Effector memory CD4-positive, alpha-beta T cell (primary cell): ENCODE data around the gene CLCN6.

Source experiments
- DNase-seq, 3 donors: peaks; one replicate each; pipeline ENCODE4 v3.0.0-alpha.2; 2020
- H3K27ac ChIP-seq: 2 replicates; pipeline ENCODE4 v1.7.0; 2013; ENCODE audit warnings: mild to moderate bottlenecking, low read length, moderate library complexity; ENCODE audit not compliant: insufficient read depth, poor library complexity, severe bottlenecking
- H3K27me3 ChIP-seq: replicated peaks from 2 replicates; pipeline ENCODE4 v1.7.0; 2013; ENCODE audit warnings: mild to moderate bottlenecking, low read length; ENCODE audit not compliant: insufficient read depth, control insufficient read depth, poor library complexity, severe bottlenecking
- H3K36me3 ChIP-seq: 2 replicates; pipeline ENCODE4 v1.7.0; 2013; ENCODE audit warnings: mild to moderate bottlenecking, low read length, moderate library complexity; ENCODE audit not compliant: control insufficient read depth, insufficient read depth
- H3K4me1 ChIP-seq: 2 replicates; pipeline ENCODE4 v1.7.0; 2013; ENCODE audit warnings: low read length, mild to moderate bottlenecking; ENCODE audit not compliant: control insufficient read depth, insufficient read depth, poor library complexity, severe bottlenecking
- H3K4me3 ChIP-seq: 2 replicates; pipeline ENCODE4 v1.7.0; 2013; ENCODE audit warnings: low read length, low read depth, mild to moderate bottlenecking; ENCODE audit not compliant: insufficient read depth, poor library complexity, severe bottlenecking
- H3K9me3 ChIP-seq: 2 replicates; pipeline ENCODE4 v1.7.0; 2013; ENCODE audit warnings: mild to moderate bottlenecking, low read length, moderate library complexity; ENCODE audit not compliant: control insufficient read depth

Gene CLCN6

DNA sequence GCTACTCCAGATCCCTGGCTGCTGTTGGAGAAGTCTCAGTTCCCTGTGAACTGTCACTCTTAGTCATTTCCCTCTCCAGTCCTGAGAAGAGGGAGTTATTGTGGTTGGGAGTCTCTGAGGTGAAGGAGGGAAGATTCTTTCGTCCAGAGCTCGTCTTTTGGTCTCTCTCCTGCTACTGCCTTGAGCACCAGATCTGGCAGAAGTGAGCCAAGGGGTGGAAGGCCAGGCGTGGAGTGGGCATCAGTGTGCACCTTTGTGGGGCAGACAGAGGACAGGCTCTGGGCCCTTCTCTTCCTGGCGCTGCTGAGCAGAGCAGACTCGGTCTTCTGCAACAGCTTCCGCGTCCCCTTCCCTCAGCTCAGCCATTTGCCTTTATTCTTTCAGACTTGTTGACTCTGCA lies 19.1 kb downstream of the CLCN6 start:
- Histone ChIP-seq H3K4me3 (no peak overlapping the region), H3K27ac (no peak overlapping the region), H3K9me3 (no peaks in the 10 kb centered on the region), H3K4me1 (no peaks in the 10 kb centered on the region), H3K27me3 (no peaks in the 10 kb centered on the region), H3K36me3 (peaks cover 42% of the 10 kb centered on the region)
- DNase-seq = no peak

DNA sequence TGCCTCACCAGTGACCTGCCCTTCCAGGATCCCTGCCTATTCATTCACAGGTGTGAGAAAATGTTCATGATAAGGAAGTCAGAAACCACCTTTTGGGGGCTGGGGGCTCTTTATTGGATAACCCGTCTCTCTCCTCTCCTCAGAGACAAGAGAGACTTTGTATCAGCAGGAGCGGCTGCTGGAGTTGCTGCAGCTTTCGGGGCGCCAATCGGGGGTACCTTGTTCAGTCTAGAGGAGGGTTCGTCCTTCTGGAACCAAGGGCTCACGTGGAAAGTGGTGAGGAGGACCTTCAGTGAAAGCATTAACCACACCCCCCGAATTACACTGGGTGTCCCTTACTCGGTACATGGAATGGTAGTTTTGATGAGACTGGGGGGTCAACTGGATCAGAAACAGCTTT lies 21.0 kb downstream of the CLCN6 start:
- no peaks in the 10 kb centered on the region for H3K9me3 ChIP-seq
- H3K27ac ChIP-seq = no peak overlapping the region
- no peak for DNase-seq
- no peaks in the 10 kb centered on the region for H3K27me3 ChIP-seq
- H3K4me3 ChIP-seq = no peak overlapping the region
- peaks cover 42% of the 10 kb centered on the region for H3K36me3 ChIP-seq
- H3K4me1 ChIP-seq = no peaks in the 10 kb centered on the region

DNA sequence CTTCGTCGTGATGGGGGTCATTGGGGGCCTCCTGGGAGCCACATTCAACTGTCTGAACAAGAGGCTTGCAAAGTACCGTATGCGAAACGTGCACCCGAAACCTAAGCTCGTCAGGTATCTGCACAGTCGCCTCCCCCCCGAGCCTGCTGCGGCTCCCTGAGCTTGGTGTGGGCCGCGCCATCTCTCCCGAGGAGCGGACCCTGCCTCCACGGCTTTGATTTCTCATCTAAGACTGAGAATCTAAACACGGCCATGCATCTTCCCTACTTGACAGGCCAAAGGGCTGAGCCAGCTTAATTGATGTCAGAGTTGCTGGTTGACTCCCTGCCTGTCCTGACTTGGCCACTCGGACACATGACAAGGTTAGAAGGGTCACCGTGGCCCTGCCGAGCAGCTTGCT lies 22.5 kb downstream of the CLCN6 start:
- Histone ChIP-seq H3K4me1 (no peaks in the 10 kb centered on the region), H3K27me3 (no peaks in the 10 kb centered on the region), H3K36me3 (peaks cover 46% of the 10 kb centered on the region), H3K27ac (no peak overlapping the region), H3K4me3 (no peak overlapping the region), H3K9me3 (no peaks in the 10 kb centered on the region)
- DNase-seq = no peak

DNA sequence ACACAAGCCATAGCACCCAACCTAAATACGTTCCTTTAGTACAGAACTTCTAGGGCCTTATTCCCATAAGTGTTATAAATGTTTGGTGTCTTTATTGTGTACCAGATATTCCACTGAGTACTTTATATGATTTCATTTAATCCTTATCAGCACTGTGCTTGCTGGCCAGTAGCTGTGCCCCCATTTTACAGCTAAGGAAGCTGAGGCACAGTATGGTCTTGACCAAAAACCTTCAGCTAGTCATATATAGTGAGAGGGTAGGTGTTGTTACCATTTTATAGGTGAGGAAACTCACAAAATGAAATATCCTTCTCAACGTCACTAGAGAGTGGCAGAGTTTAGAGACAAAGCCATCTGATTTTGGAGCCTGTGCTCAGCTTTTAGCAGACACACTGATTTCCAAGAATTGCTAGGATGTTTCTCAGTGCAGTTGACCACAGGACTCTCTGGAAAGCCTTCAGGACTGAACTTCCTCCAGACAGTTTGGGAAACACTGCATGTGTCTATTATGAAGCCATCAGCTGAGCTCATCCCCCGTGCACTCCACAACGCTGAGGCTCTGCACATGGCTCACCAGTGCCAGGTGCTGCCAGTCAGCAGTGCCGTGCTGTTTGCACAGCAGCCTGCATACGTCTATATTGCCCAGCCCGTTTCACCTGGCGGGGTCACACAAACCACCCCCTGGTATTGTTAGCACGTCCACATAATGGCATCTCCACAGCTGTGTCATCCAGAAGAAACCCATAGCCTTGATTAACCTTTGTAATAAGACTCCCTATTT lies 26.1 kb downstream of the CLCN6 start:
- Histone ChIP-seq H3K36me3 (peaks cover 43% of the 10 kb centered on the region), H3K4me3 (no peak overlapping the region), H3K4me1 (no peaks in the 10 kb centered on the region), H3K9me3 (no peaks in the 10 kb centered on the region), H3K27ac (no peak overlapping the region), H3K27me3 (no peaks in the 10 kb centered on the region)
- no peak for DNase-seq

DNA sequence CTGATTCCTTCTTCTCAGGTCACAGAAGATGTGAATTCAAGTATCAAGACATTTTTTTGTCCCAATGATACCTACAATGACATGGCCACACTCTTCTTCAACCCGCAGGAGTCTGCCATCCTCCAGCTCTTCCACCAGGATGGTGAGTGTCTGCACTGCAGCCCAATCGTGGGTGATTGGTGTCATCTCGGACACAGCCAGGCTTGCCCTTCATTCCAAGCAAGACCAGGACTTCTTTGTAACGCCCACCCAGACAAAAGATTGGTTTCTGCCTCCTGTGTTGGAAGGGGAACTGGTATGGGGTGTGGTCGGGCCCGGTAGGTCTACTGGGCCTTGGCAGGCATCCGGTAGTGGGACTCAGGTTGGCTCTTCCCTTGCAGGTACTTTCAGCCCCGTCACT lies 27.5 kb downstream of the CLCN6 start:
- Histone ChIP-seq H3K27ac (no peak overlapping the region), H3K36me3 (peaks cover 50% of the 10 kb centered on the region), H3K27me3 (no peaks in the 10 kb centered on the region), H3K4me1 (no peaks in the 10 kb centered on the region), H3K4me3 (no peak overlapping the region), H3K9me3 (no peaks in the 10 kb centered on the region)
- DNase-seq = no peak

DNA sequence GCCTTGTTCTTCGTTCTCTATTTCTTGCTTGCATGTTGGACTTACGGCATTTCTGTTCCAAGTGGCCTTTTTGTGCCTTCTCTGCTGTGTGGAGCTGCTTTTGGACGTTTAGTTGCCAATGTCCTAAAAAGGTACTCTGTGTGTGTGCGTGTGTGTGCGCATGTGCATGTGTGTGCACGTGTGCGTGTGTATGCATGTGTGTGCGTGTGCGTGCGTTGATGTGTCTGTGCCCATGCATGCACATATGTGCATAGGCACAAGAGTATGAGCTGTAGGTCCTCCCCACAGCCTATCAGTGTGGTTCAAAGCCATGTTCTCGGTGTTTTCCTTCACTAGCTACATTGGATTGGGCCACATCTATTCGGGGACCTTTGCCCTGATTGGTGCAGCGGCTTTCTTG lies 27.9 kb downstream of the CLCN6 start:
- H3K9me3 ChIP-seq = no peaks in the 10 kb centered on the region
- H3K36me3 ChIP-seq = peaks cover 47% of the 10 kb centered on the region

DNA sequence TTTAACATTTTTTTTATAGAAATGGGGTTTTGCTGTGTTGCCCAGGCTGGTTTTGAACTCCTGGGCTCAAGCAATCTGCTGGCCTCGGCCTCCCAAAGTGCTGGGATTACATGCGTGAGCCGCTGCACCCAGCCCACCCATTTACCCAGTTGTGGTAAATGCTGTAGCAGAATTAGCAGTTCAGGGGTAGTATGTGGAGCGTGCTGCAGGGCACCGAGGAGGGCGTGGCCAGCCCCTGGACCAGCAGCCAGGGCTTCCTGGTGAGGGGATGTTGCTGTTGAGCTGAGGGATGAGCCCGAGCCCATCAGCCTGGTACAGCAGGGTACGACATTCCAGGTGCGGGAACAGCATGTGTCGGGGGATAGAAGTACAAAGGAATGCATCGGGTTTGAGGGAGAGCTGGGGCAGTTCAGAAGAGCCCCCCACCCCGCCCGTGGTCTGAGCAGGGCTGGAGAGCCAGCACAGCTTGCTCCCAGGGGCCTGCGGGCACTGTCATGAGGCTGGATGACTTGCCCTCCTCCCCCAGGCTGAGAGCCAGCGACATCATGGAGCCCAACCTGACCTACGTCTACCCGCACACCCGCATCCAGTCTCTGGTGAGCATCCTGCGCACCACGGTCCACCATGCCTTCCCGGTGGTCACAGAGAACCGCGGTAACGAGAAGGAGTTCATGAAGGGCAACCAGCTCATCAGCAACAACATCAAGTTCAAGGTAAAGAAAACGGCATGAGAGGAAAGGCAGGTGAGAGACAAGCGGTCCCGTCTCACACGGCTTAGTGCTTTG lies 29.6 kb downstream of the CLCN6 start:
- Histone ChIP-seq H3K27me3 (no peaks in the 10 kb centered on the region), H3K36me3 (peaks cover 48% of the 10 kb centered on the region), H3K27ac (no peak overlapping the region)

More for the DNA sequence above, 27.9 kb downstream of the CLCN6 start:
- Histone ChIP-seq H3K27ac (no peak overlapping the region), H3K27me3 (no peaks in the 10 kb centered on the region), H3K4me3 (no peak overlapping the region), H3K4me1 (no peaks in the 10 kb centered on the region)
- no peak for DNase-seq

DNA sequence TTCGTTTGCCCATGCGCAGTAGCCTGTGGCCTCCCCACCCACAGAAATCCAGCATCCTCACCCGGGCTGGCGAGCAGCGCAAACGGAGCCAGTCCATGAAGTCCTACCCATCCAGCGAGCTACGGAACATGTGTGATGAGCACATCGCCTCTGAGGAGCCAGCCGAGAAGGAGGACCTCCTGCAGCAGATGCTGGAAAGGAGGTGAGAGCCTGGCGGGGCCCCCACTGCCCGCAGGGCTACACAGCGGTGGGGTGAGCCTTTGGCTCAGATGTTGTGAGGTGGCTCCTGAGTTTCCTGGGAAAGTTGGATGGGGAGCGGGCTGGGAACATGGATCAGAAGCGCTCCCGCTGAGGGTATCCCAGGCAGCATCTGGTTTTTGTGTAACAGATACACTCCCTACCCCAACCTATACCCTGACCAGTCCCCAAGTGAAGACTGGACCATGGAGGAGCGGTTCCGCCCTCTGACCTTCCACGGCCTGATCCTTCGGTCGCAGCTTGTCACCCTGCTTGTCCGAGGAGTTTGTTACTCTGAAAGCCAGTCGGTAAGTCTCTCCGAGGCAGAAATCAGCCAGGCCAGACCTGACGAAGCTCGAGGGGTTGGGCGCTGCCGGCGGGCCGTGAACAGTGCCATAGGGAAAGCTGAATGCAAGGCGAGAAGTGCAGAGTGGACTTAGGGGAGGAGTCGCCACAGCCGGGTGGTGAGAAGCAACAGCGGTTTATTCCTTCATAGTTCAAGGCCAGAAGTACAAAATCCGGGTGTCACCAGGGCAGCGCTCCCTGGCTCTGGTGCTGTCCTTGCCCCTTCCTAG lies 31.2 kb downstream of the CLCN6 start:
- H3K36me3 ChIP-seq = peaks cover 57% of the 10 kb centered on the region
- no peak for DNase-seq
- no peaks in the 10 kb centered on the region for H3K27me3 ChIP-seq
- H3K27ac ChIP-seq = no peak overlapping the region
- H3K9me3 ChIP-seq = no peaks in the 10 kb centered on the region
- H3K4me1 ChIP-seq = no peaks in the 10 kb centered on the region
- no peak overlapping the region for H3K4me3 ChIP-seq

More for the DNA sequence above, 29.6 kb downstream of the CLCN6 start:
- H3K4me3 ChIP-seq = no peak overlapping the region
- H3K9me3 ChIP-seq = no peaks in the 10 kb centered on the region
- no peak for DNase-seq
- no peaks in the 10 kb centered on the region for H3K4me1 ChIP-seq

DNA sequence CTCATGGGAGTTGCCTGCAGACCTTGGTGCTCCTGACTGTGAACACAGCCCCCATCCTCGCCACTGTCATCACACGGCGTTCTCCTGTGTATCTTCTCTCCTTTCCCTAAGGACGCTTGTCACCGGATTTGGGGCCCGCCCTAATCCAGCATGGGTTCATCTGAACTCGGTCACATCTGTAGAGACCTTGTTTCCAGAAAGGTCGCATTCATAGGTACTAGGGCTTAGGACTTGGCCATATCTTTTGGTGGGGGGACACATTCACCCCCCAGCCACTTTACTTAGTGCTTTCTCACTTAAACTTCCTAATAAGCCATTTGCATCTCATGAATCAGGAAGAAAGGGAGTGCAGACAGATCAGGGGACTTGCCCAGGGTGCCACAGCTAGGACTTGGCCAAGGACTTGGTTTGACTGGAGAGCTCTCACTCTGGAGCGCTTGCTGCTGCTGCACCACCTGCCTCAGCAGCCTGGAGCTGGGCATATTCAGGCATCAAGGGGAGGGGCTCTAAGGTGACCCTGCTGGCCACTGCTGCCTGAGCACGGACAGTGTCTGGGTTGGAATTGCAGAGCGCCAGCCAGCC lies 31.9 kb downstream of the CLCN6 start:
- Histone ChIP-seq H3K27me3 (no peaks in the 10 kb centered on the region), H3K4me1 (no peaks in the 10 kb centered on the region), H3K4me3 (no peak overlapping the region), H3K9me3 (no peaks in the 10 kb centered on the region), H3K27ac (no peak overlapping the region), H3K36me3 (peaks cover 57% of the 10 kb centered on the region)
- no peak for DNase-seq
